ENCODE data around the gene ARID3C. TPM values are rescaled to one million over a fixed set of nuclear protein-coding genes. Genes with fewer than 3 reads are reported as not detected.

The ARID3C gene
- total and polyA plus RNA-seq, 2 experiments from 2014 or later, result 0.49 TPM; not detected in 1

DNA sequence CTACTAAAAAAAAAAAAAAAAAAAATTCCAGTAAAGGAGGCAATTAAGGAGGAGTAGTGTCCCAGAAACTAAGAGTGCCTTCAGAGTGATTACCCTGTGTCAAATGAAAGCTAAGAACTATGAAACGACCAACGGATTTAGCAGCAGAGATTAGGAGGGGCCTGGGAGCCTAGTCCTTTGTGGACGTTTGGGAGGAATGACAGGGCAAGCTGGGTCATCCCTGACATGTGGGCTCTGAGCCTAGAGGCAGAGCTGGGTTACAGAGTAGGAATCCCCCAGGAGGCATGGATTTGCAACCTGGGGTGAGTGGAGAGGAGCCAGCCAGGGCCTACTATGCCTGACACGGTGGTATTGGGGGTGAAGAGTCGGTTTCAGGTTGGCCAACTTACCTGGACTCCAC lies 4.3 kb upstream of the ARID3C start:
- no peaks in the 10 kb centered on the region for H3K36me3 ChIP-seq (ENCODE audit: insufficient read depth)
- peaks cover 6% of the 10 kb centered on the region for H3K4me1 ChIP-seq (ENCODE audit: insufficient read depth)
- no peak for DNase-seq (ENCODE audit: low spot score)
- H3K4me3 Mint-ChIP-seq, result no peak overlapping the region
- peaks cover 29% of the 10 kb centered on the region for H3K36me3 Mint-ChIP-seq (ENCODE audit: low read depth)
- H4K20me1 ChIP-seq (replicated peaks; ENCODE audit: insufficient read depth), result peaks cover 3% of the 10 kb centered on the region
- peaks cover 4% of the 10 kb centered on the region; the same call in 1 of the 3 replicates for H3K9me3 Mint-ChIP-seq
- no peak overlapping the region for H2AFZ ChIP-seq
- no peak overlapping the region for H3K27ac Mint-ChIP-seq
- peaks cover 5% of the 10 kb centered on the region; the same call in 1 of the 2 replicates for H3F3A ChIP-seq (replicated peaks; ENCODE audit: low read depth)
- peaks cover 34% of the 10 kb centered on the region for H3K4me1 Mint-ChIP-seq
- H3K9me2 ChIP-seq (ENCODE audit: insufficient read depth), result no peaks in the 10 kb centered on the region
- H3K27me3 ChIP-seq (ENCODE audit: insufficient read depth), result peaks cover 55% of the 10 kb centered on the region
- no peak for ATAC-seq
- H3K4me3 ChIP-seq, result no peak overlapping the region
- peaks cover 46% of the 10 kb centered on the region for H3K27me3 Mint-ChIP-seq (ENCODE audit: insufficient read depth, low read depth, poor library complexity)
- TF ChIP-seq, protein P1, sequence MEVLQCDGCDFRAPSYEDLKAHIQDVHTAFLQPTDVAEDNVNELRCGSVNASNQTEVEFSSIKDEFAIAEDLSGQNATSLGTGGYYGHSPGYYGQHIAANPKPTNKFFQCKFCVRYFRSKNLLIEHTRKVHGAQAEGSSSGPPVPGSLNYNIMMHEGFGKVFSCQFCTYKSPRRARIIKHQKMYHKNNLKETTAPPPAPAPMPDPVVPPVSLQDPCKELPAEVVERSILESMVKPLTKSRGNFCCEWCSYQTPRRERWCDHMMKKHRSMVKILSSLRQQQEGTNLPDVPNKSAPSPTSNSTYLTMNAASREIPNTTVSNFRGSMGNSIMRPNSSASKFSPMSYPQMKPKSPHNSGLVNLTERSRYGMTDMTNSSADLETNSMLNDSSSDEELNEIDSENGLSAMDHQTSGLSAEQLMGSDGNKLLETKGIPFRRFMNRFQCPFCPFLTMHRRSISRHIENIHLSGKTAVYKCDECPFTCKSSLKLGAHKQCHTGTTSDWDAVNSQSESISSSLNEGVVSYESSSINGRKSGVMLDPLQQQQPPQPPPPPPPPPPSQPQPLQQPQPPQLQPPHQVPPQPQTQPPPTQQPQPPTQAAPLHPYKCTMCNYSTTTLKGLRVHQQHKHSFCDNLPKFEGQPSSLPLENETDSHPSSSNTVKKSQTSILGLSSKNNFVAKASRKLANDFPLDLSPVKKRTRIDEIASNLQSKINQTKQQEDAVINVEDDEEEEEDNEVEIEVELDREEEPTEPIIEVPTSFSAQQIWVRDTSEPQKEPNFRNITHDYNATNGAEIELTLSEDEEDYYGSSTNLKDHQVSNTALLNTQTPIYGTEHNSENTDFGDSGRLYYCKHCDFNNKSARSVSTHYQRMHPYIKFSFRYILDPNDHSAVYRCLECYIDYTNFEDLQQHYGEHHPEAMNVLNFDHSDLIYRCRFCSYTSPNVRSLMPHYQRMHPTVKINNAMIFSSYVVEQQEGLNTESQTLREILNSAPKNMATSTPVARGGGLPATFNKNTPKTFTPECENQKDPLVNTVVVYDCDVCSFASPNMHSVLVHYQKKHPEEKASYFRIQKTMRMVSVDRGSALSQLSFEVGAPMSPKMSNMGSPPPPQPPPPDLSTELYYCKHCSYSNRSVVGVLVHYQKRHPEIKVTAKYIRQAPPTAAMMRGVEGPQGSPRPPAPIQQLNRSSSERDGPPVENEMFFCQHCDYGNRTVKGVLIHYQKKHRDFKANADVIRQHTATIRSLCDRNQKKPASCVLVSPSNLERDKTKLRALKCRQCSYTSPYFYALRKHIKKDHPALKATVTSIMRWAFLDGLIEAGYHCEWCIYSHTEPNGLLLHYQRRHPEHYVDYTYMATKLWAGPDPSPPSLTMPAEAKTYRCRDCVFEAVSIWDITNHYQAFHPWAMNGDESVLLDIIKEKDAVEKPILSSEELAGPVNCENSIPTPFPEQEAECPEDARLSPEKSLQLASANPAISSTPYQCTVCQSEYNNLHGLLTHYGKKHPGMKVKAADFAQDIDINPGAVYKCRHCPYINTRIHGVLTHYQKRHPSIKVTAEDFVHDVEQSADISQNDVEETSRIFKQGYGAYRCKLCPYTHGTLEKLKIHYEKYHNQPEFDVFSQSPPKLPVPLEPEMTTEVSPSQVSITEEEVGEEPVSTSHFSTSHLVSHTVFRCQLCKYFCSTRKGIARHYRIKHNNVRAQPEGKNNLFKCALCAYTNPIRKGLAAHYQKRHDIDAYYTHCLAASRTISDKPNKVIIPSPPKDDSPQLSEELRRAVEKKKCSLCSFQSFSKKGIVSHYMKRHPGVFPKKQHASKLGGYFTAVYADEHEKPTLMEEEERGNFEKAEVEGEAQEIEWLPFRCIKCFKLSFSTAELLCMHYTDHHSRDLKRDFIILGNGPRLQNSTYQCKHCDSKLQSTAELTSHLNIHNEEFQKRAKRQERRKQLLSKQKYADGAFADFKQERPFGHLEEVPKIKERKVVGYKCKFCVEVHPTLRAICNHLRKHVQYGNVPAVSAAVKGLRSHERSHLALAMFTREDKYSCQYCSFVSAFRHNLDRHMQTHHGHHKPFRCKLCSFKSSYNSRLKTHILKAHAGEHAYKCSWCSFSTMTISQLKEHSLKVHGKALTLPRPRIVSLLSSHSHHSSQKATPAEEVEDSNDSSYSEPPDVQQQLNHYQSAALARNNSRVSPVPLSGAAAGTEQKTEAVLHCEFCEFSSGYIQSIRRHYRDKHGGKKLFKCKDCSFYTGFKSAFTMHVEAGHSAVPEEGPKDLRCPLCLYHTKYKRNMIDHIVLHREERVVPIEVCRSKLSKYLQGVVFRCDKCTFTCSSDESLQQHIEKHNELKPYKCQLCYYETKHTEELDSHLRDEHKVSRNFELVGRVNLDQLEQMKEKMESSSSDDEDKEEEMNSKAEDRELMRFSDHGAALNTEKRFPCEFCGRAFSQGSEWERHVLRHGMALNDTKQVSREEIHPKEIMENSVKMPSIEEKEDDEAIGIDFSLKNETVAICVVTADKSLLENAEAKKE (CRISPR knock-in tag; IDR thresholded peaks at IDR 0.05), result no peak
- TF ChIP-seq POLR2AphosphoS5 (IDR thresholded peaks at IDR 0.05; ENCODE audit: low read depth) (no peak), NANOG (IDR thresholded peaks at IDR 0.05; ENCODE audit: borderline replicate concordance) (no peak), CREB1 (CRISPR knock-in tag; IDR thresholded peaks at IDR 0.05; ENCODE audit: low read depth) (no peak), STAT1 (IDR thresholded peaks at IDR 0.05; ENCODE audit: unreplicated experiment) (no peak), EZH2 (IDR thresholded peaks at IDR 0.05; ENCODE audit: low read depth, unreplicated experiment) (no peak), JUNB (IDR thresholded peaks at IDR 0.05; ENCODE audit: unreplicated experiment) (no peak), EZH2phosphoT487 (IDR thresholded peaks at IDR 0.05; ENCODE audit: unreplicated experiment) (no peak), ZNF331 (CRISPR knock-in tag; IDR thresholded peaks at IDR 0.05; ENCODE audit: low read depth) (no peak), ZNF114 (CRISPR knock-in tag; IDR thresholded peaks at IDR 0.05) (no peak)
- TF ChIP-seq, protein P2, sequence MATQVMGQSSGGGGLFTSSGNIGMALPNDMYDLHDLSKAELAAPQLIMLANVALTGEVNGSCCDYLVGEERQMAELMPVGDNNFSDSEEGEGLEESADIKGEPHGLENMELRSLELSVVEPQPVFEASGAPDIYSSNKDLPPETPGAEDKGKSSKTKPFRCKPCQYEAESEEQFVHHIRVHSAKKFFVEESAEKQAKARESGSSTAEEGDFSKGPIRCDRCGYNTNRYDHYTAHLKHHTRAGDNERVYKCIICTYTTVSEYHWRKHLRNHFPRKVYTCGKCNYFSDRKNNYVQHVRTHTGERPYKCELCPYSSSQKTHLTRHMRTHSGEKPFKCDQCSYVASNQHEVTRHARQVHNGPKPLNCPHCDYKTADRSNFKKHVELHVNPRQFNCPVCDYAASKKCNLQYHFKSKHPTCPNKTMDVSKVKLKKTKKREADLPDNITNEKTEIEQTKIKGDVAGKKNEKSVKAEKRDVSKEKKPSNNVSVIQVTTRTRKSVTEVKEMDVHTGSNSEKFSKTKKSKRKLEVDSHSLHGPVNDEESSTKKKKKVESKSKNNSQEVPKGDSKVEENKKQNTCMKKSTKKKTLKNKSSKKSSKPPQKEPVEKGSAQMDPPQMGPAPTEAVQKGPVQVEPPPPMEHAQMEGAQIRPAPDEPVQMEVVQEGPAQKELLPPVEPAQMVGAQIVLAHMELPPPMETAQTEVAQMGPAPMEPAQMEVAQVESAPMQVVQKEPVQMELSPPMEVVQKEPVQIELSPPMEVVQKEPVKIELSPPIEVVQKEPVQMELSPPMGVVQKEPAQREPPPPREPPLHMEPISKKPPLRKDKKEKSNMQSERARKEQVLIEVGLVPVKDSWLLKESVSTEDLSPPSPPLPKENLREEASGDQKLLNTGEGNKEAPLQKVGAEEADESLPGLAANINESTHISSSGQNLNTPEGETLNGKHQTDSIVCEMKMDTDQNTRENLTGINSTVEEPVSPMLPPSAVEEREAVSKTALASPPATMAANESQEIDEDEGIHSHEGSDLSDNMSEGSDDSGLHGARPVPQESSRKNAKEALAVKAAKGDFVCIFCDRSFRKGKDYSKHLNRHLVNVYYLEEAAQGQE (IDR thresholded peaks at IDR 0.05; ENCODE audit: unreplicated experiment), result no peak
- TF ChIP-seq, protein P3, sequence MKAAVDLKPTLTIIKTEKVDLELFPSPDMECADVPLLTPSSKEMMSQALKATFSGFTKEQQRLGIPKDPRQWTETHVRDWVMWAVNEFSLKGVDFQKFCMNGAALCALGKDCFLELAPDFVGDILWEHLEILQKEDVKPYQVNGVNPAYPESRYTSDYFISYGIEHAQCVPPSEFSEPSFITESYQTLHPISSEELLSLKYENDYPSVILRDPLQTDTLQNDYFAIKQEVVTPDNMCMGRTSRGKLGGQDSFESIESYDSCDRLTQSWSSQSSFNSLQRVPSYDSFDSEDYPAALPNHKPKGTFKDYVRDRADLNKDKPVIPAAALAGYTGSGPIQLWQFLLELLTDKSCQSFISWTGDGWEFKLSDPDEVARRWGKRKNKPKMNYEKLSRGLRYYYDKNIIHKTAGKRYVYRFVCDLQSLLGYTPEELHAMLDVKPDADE (IDR thresholded peaks at IDR 0.05), result no peak
- TF ChIP-seq, protein P4, sequence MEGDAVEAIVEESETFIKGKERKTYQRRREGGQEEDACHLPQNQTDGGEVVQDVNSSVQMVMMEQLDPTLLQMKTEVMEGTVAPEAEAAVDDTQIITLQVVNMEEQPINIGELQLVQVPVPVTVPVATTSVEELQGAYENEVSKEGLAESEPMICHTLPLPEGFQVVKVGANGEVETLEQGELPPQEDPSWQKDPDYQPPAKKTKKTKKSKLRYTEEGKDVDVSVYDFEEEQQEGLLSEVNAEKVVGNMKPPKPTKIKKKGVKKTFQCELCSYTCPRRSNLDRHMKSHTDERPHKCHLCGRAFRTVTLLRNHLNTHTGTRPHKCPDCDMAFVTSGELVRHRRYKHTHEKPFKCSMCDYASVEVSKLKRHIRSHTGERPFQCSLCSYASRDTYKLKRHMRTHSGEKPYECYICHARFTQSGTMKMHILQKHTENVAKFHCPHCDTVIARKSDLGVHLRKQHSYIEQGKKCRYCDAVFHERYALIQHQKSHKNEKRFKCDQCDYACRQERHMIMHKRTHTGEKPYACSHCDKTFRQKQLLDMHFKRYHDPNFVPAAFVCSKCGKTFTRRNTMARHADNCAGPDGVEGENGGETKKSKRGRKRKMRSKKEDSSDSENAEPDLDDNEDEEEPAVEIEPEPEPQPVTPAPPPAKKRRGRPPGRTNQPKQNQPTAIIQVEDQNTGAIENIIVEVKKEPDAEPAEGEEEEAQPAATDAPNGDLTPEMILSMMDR (conservative IDR thresholded peaks at IDR 0.05; ENCODE audit: low read depth in 2 of 2), result no peak
- H3K27ac ChIP-seq (ENCODE audit: low read depth), result no peak overlapping the region
- no peak overlapping the region for H3K4me2 ChIP-seq
- H3K79me2 ChIP-seq (replicated peaks; ENCODE audit: insufficient read depth), result peaks cover 12% of the 10 kb centered on the region; the same call in 1 of the 2 replicates

Measured in GM23338 (cell line).